ENCODE results near the gene CCHCR1. TPM values are rescaled to one million over a fixed set of nuclear protein-coding genes. Genes with fewer than 3 reads are reported as not detected.

CCHCR1 gene
- total RNA-seq, 1 experiment from 2014 or later: 43.2 TPM

DNA sequence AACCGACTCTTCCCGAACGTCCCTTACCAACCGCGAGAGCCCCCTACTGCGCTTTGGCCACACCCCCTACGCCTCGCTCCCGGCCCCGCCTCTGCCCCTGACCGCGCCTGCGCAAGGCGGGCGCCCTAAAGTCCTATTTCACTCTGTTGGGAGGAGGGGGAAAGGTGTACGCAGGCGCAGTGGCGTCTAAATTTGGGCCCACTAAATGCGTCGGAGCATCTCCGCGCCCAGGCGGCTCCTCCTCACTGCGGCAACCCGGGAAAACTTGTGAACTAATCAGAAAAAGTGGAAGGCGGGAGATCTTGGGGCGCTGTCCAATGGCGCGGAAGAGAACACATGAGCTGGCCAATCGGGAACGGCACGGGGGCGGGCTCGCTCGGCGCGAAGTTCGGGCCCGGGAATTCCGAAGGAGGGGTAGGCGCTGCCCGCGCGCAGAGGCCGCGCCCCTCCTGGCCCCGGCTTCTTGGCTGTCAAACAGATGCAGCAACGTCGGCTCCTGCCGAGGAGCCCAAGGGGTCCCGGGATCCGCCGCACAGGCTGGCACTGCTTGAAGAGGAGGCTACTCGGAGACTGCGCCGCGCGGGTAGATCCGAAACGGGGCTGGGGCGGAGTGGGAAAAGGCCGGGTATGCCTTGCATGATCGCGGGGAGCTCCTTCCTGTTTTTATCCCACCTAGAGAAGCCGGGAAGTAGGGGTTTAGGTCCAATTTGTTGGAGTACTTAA is 699 bp upstream of the CCHCR1 start, which contains the start of gene TCF19:
Gene TCF19, plus strand, starts transcription at position 450 of the 723 bp plus-strand sequence. CDS start 881 bp downstream, outside the sequence.
- no peaks in the 10 kb centered on the region for H3K9me3 ChIP-seq
- no peaks in the 10 kb centered on the region for H3K36me3 ChIP-seq (ENCODE audit: control insufficient read depth, insufficient read depth, low read length)
- peak within 1 kb of the TSS; percentile 84 for H3K4me3 Mint-ChIP-seq (ENCODE audit: unreplicated experiment)
- ChIA-PET CTCF (interaction anchor here (1.0 to 1.6 kb wide), 5 partner anchors 30 to 208 kb away, joined by 3 to 8 read pairs (median 4); no protein-coding TSS in a partner anchor), POLR2A (interaction anchor here (0.6 to 1.8 kb wide), 3 partner anchors 8 to 383 kb away, joined by 3 to 5 read pairs (median 4); partner anchors contain the start of genes DDX39B and MICA)
- H3K4me1 Mint-ChIP-seq (ENCODE audit: low read depth, unreplicated experiment): no peaks in the 10 kb centered on the region
- H3K36me3 Mint-ChIP-seq (ENCODE audit: insufficient read depth, unreplicated experiment): peaks cover 17% of the 10 kb centered on the region
- no peaks in the 10 kb centered on the region for H3K27me3 Mint-ChIP-seq (ENCODE audit: insufficient read depth, unreplicated experiment)
- H3K4me1 ChIP-seq: peaks cover 11% of the 10 kb centered on the region; the same call in 1 of the 2 replicates
- peak; percentile 97 to 98 for DNase-seq
- no peaks in the 10 kb centered on the region for H3K9me3 Mint-ChIP-seq (ENCODE audit: unreplicated experiment)
- peak within 1 kb of the TSS; percentile 74 for H3K4me3 ChIP-seq (ENCODE audit: low read depth, low read length)
- TF ChIP-seq, protein P1, sequence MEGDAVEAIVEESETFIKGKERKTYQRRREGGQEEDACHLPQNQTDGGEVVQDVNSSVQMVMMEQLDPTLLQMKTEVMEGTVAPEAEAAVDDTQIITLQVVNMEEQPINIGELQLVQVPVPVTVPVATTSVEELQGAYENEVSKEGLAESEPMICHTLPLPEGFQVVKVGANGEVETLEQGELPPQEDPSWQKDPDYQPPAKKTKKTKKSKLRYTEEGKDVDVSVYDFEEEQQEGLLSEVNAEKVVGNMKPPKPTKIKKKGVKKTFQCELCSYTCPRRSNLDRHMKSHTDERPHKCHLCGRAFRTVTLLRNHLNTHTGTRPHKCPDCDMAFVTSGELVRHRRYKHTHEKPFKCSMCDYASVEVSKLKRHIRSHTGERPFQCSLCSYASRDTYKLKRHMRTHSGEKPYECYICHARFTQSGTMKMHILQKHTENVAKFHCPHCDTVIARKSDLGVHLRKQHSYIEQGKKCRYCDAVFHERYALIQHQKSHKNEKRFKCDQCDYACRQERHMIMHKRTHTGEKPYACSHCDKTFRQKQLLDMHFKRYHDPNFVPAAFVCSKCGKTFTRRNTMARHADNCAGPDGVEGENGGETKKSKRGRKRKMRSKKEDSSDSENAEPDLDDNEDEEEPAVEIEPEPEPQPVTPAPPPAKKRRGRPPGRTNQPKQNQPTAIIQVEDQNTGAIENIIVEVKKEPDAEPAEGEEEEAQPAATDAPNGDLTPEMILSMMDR (IDR thresholded peaks at IDR 0.05; ENCODE audit: insufficient read depth in 1 of 2, low read depth in 1 of 2, low read length in 1 of 2, severe bottlenecking in 1 of 2, unreplicated experiment in 1 of 2): no peak
- intact Hi-C loops (cut with micrococcal nuclease; ENCODE audit: unreplicated experiment): no loop called here
- no peaks in the 10 kb centered on the region for H3K27me3 ChIP-seq (replicated peaks; ENCODE audit: control insufficient read depth, insufficient read depth, low read length)
- no TSS peak for BruUV-seq (replicated peaks)
- H3K27ac Mint-ChIP-seq (ENCODE audit: unreplicated experiment): peak within 1 kb of the TSS; percentile 85

DNA sequence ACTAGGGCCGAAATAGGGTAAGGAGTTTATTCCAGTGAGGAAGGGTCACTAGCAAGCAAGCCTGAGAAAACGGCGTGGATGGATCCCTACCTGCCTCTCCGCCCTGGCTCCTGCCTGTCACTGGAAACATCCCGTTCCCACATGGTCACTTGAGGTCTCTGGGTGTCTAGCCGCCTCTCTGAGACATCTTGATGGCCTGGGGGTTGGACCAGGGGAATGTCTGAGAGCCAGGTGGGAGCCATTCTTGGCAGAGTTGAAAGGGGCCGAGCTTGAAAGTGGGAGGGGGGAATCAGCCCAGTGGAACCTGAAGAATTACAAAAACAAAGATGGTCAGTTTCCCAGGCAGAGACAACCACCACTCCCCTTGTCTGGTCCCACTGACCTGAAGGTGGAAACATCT is 961 bp downstream of the CCHCR1 start:
- CTCF ChIA-PET: no interaction called here
- peaks cover 11% of the 10 kb centered on the region; the same call in 1 of the 2 replicates for H3K4me1 ChIP-seq
- H3K36me3 ChIP-seq (ENCODE audit: control insufficient read depth, insufficient read depth, low read length): no peaks in the 10 kb centered on the region
- H3K36me3 Mint-ChIP-seq (ENCODE audit: insufficient read depth, unreplicated experiment): peaks cover 17% of the 10 kb centered on the region
- intact Hi-C loops (cut with micrococcal nuclease; ENCODE audit: unreplicated experiment): no loop called here
- no peaks in the 10 kb centered on the region for H3K9me3 ChIP-seq
- TF ChIP-seq, protein P1 (IDR thresholded peaks at IDR 0.05; ENCODE audit: insufficient read depth in 1 of 2, low read depth in 1 of 2, low read length in 1 of 2, severe bottlenecking in 1 of 2, unreplicated experiment in 1 of 2): no peak
- POLR2A ChIA-PET: no interaction called here
- H3K27me3 ChIP-seq (replicated peaks; ENCODE audit: control insufficient read depth, insufficient read depth, low read length): no peaks in the 10 kb centered on the region
- H3K4me1 Mint-ChIP-seq (ENCODE audit: low read depth, unreplicated experiment): no peaks in the 10 kb centered on the region
- DNase-seq: no peak
- H3K27me3 Mint-ChIP-seq (ENCODE audit: insufficient read depth, unreplicated experiment): no peaks in the 10 kb centered on the region
- H3K9me3 Mint-ChIP-seq (ENCODE audit: unreplicated experiment): no peaks in the 10 kb centered on the region
- peak overlapping the region; percentile 84 for H3K4me3 Mint-ChIP-seq (ENCODE audit: unreplicated experiment)
- H3K27ac Mint-ChIP-seq (ENCODE audit: unreplicated experiment): no peak overlapping the region
- TSS peak; percentile 41 for BruUV-seq (replicated peaks)
- H3K4me3 ChIP-seq (ENCODE audit: low read depth, low read length): no peak overlapping the region

- Histone ChIP-seq H3K4me1 (peaks cover 9% of the 10 kb centered on the region; the same call in 1 of the 2 replicates), H3K9me3 (no peaks in the 10 kb centered on the region), H3K4me3 (ENCODE audit: low read depth, low read length) (no peak overlapping the region), H3K36me3 (ENCODE audit: control insufficient read depth, insufficient read depth, low read length) (no peaks in the 10 kb centered on the region), H3K27me3 (replicated peaks; ENCODE audit: control insufficient read depth, insufficient read depth, low read length) (no peaks in the 10 kb centered on the region)
- intact Hi-C loops (cut with micrococcal nuclease; ENCODE audit: unreplicated experiment): no loop called here
- Mint-ChIP-seq H3K27me3 (ENCODE audit: insufficient read depth, unreplicated experiment) (no peaks in the 10 kb centered on the region), H3K4me3 (ENCODE audit: unreplicated experiment) (no peak overlapping the region), H3K36me3 (ENCODE audit: insufficient read depth, unreplicated experiment) (peaks cover 11% of the 10 kb centered on the region), H3K4me1 (ENCODE audit: low read depth, unreplicated experiment) (no peaks in the 10 kb centered on the region), H3K27ac (ENCODE audit: unreplicated experiment) (no peak overlapping the region), H3K9me3 (ENCODE audit: unreplicated experiment) (no peaks in the 10 kb centered on the region)
- BruUV-seq (replicated peaks): no TSS peak
- CTCF ChIA-PET: no interaction called here
- TF ChIP-seq, protein P1 (IDR thresholded peaks at IDR 0.05; ENCODE audit: insufficient read depth in 1 of 2, low read depth in 1 of 2, low read length in 1 of 2, severe bottlenecking in 1 of 2, unreplicated experiment in 1 of 2): no peak
- POLR2A ChIA-PET: no interaction called here
- no peak for DNase-seq
Observed at GRCh38 chr6:31154436-31154835, 3.2 kb downstream of the CCHCR1 start.
